Loucy (cell line): ENCODE results near the gene CXXC5.

Experiments
- EZH2phosphoT487 ChIP-seq: fragments of 200-600 bp; IDR thresholded peaks from 2 replicates; pipeline ENCODE4 v1.6.1; 2018; ENCODE audit warnings: antibody characterized with exemption, mild to moderate bottlenecking, moderate library complexity, borderline replicate concordance
- TF ChIP-seq, protein P1 (sequence below): fragments of 200-600 bp; sonication (generic); conservative IDR thresholded peaks from 2 replicates; pipeline ENCODE4 v1.5.1; 2014; ENCODE audit warnings: mild to moderate bottlenecking, antibody characterized with exemption, low read length

DNA sequence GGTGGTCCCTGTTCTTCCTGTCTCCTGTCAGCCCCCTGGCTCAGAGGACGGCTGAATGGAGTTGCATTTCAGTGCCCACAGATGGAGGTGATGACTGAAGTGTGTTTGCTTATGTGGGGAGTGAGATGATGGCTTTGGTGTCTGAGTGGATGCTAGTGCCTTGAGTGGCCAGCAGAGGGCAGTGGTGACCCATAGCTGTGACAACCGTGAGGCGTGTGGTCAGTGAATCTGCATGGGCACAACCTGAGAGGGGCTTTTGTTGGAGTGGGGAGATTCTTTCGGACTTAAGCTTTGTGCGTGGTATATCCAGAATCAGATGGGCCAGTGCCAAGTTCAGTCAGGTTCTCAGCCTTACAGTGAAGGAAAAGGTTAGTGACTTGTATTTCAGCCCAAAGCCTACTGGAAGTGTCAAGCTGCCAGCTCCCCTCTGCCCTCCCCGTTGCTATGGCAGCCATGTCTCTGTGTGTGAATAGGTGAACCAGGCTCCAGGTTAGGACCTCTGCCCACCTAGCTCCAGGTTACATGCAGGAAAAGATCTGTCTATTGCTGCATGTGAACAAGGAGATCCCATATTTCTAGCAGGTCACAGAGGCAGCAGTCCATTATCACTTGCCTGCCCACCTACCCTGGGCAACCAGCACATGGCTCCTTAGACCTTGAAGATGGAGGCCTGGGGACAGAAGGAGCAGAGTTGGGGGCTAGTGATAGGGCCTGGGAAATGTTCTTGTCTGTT, 14.7 kb upstream of the CXXC5 start:
- TF ChIP-seq, protein P1, sequence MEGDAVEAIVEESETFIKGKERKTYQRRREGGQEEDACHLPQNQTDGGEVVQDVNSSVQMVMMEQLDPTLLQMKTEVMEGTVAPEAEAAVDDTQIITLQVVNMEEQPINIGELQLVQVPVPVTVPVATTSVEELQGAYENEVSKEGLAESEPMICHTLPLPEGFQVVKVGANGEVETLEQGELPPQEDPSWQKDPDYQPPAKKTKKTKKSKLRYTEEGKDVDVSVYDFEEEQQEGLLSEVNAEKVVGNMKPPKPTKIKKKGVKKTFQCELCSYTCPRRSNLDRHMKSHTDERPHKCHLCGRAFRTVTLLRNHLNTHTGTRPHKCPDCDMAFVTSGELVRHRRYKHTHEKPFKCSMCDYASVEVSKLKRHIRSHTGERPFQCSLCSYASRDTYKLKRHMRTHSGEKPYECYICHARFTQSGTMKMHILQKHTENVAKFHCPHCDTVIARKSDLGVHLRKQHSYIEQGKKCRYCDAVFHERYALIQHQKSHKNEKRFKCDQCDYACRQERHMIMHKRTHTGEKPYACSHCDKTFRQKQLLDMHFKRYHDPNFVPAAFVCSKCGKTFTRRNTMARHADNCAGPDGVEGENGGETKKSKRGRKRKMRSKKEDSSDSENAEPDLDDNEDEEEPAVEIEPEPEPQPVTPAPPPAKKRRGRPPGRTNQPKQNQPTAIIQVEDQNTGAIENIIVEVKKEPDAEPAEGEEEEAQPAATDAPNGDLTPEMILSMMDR: peak; percentile 97
- TF ChIP-seq EZH2phosphoT487: no peak
